DMS79 treated with DMSO at 0.1 percent for 48 hours (cell line): ENCODE results near the gene SNX5.

Source experiments
- DNase-seq: peaks from one replicate; lab custom pipeline; 2025; lab: John Stamatoyannopoulos, UW

The SNX5 gene

DNA sequence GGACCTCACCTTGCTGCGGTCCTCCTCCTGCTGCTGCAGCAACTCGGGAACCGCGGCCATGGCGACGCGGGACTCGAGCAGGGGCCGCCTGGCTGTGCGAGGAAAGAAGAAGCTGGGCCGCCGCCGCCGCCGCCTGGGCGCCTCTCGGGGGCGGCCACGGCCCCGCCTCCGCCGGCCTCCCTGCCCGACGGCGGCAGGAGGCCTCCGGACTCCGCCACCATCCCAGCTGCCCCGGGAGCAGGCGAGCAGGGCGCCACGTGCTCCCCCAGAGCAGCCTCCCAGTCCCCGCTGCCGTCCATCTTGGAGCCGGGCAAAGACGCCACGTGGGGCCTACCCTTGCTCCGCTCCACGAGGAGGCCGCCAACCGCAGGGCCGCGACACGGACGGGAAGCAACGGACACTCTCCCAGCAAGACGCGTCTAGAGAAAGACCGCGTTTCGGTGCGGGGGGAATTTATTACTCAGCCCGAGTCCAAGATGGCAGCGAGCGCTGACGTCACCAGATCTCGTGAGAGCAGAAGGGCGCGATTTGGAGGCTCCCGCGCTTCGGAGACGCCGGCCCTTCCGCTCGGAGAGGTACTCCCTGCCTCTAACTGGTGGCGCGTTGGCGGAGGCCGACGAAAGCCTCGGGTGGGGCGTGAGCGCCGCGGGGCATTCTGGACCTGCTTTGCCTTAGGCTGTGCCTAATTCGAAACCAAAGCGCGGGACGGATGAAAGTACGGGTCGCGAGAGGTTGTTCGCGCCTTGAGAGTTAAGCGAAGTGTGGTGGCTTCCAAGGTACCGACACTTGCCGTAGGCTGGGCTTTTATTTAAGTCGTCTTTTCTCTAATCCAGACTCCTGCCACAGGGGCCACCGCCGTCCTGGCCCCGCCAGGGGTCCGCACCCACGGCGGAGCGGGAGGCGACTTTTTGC, at the start of gene SNX5, which contains the start of gene MGME1:
SNX5 (minus strand) TSS at position 429 of the 912 bp plus-strand sequence; CDS start at position 60, 369 bp downstream.
MGME1 (plus strand) TSS at position 653 of the 912 bp plus-strand sequence. CDS start 842 bp downstream, outside the sequence.
- DNase-seq, result peak; percentile 93

DNA sequence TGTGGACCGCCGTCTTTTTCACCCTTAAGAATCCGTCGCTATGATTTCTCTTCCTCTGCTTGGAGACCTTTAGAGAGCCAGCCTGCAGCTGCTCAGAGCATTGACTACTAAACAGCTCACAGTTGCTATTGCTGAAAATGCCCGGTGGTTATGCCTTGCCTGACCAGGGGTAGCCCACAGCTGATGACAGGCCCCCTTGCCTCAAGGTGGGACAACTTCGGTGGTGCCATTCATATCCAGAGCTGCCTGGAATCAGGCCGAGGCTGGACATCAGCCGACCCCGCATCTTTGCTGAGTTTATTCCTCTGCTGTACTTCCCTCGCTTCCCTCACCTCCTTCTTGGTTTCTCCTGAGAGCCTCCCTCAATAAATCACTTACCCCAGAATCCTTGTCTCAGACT, 49.5 kb upstream of the SNX5 start:
- DNase-seq, result no peak

DNA sequence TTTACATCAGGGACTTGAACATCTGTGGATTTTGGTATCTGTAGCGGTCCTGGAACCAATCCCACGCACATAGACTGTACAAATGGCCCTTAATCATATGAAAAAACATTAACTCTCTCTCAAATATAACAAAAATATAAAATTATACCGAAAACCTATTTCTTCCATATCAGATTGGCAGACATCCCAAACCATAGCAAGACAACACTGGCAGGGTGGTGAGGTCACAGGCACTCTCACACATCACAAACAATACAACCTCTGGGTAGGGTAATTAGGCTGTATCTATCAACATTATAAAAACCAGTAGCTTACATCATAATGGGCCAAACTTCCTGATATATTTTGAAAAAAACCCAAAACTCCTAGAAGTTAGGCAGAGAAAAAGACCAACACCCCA, 48.2 kb upstream of the SNX5 start:
- no peak for DNase-seq

DNA sequence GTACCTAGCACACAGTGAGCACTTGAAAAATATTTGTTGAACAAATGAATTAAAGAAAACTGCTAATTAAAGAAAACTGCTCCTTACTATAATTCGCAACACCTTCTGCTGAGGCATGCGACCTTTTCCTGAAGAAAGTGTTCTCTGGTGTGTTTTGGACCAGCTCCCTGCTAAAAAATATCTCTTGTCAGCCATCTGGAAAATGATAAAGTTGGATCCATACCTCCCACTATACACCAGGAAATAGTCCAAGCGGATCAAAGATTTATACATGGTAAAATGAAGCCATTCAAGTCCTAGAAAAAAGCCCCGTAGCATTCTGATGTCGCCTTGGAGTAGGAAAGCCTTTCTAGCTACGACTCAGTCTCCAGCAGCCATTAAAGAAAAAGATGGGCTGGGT, 45.8 kb upstream of the SNX5 start:
- no peak for DNase-seq

DNA sequence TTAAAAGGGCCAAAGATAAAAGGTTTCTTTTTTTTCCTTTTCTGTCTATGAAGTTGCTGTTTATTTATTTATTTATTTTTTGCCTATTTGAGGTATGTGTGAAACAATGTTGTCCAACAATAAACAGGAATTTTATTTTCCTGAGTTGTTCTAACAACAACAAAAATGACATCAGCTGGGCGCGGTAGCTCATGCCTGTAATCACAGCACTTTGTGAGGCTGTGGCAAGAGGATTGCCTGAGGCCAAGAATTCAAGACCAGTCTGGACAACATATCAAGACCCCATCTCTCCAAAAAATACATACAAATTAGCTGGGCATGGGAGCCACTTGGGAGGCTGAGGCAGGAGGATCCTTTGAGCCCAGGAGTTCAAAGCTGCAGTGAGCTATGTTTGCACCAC, 44.3 kb upstream of the SNX5 start:
- DNase-seq, result no peak

DNA sequence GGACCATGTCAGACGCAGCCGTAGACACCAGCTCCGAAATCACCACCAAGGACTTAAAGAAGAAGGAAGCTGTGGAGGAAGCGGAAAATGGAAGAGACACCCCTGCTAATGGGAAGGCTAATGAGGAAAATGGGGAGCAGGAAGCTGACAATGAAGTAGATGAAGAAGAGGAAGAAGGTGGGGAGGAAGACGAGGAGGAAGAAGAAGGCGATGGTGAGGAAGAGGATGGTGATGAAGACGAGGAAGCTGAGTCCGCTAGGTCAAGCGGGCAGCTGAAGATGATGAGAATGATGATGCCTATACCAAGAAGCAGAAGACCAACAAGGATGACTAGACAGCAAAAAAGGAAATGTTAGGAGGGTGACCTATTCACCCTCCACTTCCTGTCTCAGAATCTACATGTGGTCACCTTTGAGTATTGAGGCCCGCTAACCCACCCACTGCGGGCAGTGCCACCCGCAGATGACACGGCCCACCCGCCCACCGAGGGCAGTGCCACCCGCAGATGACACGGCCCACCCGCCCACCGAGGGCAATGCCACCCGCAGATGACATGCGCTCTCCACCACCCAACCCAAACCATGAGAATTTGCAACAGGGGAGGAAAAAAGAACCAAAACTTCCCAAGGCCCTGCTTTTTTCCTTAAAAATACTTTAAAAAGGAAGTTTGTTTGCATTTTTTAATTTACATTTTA, 43.5 kb upstream of the SNX5 start:
- DNase-seq, result no peak

DNA sequence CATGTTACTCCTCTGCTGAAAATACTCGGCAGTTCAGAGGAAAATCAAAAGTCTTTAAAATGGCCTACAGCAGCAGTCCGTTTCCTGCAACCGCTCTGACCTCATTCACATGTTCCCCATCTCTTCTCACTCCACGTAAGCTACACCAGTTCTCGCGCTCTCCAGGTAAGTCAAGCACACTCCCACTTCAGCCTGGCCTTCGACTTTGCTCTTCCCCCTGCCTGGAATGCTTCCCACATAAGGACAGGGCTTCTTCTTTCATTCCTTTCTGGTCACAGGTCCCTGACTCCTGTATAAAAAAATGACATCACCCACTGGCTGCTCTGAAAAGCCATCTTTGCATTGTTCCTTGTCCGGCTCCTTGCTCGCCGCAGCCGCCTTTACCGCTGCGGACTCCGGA, 42.9 kb upstream of the SNX5 start:
- no peak for DNase-seq

DNA sequence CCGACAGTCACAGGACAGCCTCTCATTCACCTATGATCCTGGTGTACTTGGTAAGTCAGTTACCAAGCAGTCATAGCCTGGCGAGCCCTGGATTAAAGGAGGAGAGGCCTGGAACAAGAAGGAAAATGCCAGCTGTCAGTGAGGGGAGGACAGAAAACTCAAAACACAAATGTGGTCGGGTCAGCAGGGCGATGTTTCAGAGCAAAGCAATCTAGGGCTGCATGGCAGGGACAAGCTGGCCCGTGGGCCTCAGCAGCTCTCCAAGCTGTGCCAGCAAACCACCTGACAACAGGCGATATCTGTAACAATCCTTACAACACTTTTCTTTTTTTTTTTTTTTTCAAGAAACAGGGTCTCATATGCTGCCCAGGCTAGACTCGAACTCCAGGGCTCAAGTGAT, 40.5 kb upstream of the SNX5 start:
- no peak for DNase-seq

DNA sequence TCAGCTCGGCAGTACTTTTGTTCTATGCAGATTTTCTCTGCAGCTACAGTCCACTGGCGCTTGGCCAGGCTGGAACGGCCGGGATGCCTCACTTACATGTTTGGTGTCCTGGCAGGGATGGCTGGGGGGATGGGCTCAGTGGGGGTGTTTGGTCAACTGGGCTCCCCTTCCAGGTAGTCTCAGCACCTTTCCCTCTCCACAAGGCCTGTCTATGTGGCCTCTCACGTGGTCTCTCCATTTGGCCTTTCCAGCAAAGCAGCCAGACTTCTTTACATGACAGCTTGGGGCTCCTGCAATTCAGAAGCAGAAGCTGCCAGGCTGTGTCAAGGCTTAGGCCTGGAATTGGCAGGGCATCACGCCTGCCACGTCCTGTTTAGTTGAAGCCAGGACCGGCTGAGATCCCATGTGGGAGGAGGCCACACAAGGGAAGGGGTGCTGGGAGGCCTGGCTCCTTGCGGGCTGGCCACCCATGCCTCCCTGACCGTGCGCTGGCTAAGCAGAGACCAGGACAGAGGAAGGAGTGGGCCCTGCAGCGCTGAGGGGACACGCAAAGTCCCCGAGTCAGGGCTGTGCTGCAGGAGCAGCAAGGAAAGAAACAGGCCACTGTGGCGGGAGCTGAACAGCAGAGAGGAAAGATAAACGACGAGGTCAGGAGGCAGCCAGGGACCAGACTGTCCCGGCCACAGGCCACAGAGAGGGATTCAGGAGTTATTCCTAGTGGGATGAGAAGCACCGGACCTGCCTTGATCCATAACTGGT, 39.1 kb upstream of the SNX5 start:
- DNase-seq, result no peak

DNA sequence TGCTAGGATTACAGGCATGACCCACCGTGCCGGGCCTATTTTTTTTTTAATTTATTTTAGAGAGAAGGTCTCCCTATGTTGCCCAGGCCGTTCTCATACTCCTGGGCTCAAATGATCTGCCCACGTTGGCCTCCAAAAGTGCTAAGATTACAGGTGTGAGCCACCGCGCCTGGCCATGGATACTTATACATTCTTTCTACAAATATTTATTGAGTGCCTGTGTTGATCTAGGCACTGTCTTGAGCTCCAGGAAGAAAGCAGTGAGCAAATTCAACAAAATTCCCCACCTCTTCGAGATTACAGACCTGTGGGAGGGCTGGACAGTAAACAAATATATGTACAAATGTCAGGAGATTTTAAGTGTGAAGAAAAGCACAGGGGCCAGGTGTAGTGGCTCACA, 38.1 kb upstream of the SNX5 start:
- no peak for DNase-seq

DNA sequence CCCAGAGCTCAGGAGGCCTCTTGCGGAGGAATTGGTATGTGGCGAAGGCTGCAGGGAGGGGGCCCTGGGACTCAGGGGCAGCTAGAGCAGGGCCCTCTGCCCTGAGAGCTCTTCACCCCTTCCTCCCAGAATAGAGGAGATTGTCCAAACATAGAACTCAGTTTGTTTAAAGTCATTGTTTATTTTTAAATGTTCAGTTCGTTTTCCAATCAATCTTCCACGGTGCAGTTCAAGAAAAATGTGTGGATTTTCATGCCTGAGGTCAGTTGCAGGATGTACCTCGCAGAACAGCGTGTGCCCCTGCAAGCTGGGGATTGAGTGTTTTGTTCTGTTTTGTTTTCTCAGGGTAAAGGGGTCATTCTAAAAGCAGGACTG, 37.4 kb upstream of the SNX5 start:
- no peak for DNase-seq

DNA sequence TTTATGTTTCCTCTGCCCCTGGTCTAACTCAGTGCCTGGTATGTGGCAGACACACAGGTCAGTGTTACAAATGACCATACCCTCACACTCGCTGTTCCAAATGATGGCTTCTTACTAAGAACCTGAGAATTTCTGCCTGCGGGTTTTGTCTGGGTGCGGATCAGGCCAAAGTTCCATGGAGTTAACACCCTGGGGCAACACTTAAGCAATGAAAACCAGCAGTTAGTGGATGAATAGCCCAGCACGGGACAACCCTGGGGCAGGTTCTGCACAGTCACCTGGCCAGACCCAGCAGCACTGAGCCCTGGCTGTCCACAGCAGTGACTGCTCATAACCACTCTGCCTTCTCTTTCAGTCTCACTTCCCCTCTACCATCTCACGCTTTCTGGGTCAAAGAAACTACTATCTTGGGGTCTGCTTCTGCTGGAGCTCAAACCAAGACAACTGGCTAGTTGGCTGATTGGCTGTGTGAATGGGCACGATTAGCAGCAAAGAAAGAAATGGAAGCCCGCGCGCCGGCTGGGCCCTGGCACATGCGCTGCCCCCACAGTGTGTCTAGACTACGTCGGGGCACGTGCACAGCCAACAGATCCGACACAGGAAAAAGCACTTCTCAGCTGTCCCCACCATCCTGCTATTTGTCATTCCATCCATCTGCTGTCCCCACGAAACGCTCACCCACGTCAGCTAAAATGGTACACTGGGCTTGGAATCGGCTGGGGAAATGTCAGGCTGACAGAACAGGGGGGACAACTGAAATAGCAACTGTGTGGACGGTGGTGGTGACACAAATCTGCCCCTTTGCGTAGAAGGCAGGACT, 36.8 kb upstream of the SNX5 start:
- DNase-seq, result no peak

DNA sequence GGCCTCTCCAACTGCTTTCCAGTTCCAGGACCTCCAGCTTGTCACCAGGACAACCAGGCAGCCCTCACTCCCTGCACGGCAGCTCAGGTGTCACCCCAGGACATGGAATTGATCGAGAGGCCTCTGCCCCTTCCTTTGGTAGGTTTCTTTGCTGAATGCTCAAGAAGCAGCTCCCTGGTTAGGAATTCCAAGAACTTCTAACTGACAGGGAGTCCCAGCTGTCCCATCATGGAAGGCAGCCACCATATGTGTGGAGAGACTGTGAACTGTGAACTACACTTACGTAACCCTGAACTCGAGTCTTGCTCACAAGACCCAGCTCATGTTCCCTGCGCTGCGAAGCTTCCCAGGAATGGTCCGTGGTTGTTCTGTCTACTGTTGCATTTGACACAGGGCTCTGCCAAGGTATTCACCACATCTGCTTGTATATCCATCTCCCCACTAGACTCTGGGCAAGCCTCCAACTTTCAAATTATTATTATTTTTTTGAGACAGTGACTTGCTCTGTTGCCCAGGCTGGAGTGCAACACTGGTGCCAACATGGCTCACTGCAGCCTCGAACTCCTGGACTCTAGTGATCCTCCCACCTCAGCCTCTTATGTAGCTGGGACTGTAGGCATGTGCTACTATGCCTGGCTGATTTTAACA, 35.9 kb upstream of the SNX5 start:
- DNase-seq, result no peak

DNA sequence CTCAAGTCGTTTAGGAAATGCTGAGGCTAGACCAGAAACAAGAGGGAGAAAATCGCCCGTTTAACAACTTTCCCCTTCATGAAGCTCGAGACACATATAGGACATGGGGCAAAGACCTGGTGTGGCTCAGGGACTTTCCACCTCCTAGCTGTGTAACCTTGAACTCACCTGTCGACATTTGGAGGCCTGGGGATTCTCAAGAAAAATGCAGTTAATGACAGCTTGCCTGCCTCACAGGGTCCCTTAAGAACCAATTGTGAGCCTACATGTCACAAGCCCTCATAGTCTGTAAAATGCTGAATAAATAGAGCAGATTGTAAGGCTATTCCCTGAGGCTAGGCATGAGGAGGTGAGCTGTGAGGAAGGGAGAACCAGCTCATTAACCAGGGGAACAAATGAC, 35.3 kb upstream of the SNX5 start:
- DNase-seq, result no peak

DNA sequence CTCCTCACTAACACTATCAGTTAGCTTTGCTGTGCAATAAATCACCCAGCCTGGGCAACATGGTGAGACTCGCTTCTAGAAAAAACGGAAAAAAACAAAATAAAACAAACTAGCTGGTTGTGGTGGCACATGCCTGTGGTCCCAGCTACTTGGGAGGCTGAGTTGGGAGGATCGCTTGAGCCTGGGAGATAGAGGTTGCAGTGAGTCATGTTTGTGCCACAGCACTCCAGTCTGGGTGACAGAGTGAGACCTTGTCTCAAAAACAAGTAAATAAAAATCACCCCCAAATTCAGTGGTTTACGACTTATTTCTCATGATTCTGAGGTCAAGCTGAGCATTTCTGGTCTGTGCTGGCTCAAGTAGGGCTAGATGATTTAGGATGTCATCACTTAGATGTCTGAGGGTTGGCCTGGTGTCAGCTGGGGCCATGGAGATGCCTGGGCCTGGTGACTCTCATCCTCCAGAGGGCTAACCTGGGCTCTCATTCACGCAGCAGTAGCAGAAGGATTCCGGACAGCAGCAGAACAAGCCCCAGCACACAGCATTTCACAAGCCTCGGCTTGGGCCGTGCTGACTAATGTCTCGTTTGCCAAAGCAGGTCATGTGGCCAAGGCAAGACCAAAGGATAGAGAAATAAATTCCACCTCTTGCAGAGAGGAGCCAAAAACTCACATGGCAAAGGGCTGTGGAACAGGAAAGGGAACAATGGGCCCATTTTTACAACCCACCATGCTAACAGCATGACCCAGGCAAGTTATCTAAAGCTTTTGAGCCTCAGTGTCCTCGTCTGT, 32.7 kb upstream of the SNX5 start:
- DNase-seq, result no peak

DNA sequence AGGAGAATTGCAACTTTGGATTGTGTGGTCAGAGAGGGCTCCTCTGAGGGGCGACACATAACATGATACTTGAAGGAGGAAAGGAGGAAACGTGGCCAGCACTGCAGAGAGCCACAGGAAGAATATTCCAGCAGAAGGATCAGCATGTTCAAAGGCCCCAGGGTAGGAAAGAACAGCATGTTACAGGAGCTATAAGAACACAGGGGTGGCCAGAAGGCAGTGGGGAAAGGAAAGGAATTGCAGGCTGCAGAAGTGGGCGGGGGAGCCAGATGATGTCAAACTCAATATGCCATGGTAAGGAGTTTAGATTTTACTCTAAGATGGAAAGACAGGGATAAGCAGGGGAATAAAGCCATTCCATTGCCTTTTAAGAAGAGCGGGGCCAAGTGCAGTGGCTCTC, 31.0 kb upstream of the SNX5 start:
- no peak for DNase-seq

DNA sequence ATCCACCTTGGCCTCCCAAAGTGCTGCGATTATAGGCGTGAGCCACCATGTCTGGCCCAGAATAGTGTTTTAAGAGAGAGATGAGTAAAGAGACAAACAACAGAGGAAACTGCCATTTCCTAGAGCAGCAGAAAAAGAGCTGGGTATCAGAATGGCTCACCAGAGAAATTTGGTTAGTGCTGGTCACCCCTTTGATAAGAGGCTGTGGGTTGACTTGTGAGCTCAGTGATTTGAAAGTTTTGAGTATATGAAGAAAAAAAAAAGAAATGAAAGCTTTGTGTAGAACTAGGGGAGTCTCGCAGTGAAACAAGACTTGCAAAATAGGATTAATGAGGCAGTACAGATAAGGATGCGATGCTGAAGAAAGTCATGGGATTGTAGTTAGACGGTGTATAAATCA, 29.9 kb upstream of the SNX5 start:
- DNase-seq, result no peak

DNA sequence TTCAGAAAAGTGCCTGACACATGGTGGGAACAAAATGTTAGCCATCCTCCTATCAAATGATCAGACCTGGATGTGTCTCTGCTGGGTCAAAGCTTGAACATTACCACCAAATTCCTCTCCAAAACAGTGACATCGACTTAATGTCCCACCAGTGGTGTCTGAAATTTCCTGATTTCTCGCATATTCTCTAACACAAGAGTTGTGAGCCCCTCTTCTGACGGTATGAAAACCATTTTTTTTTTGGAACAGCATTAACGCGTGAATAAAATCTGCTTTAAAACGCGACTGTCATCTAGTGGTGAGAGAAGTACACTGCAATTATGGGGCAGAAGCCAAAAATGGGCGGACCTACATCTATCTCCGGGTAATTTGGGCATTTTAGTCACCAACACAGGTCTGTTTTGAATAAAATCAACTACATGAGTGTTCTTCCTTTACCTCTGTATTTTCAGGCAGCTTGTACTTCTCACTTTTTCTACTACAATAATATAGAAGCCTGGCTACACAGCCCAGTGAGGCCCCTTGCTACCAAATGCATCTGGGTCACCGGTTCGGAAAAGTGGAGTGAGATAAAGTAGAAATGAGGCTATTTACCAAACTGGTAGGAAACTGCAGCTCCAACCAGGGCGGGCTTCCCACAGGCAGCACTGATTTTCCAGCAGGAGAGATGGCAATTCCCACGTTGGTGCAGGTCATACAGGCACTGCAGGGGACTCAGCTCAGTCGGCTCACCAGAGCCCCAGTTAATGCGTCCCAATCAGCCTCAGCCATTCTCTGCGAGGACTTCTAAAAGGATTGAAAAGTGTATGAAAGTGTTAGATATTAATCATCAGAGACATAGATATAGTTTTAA, 27.6 kb upstream of the SNX5 start:
- DNase-seq, result no peak

DNA sequence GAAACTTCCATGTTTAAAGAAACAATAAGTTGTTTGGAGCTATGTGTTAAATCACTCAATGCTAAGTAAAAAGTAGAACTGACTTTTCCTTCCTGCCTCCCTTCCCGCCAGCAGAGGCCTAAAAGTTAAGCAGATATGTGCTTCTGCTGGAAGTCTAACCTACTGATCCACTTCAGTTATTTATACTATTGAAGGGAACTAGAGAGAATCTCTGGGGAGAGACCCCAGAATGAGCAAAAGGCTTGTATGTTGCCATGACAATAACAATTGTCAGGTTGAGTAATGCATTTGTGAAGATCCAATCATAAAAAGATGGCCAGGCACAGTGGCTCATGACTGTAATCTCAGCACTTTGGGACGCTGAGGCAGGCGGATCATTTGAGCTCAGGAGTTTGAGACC, 25.0 kb upstream of the SNX5 start:
- no peak for DNase-seq
